NT2/D1 (cell line): ENCODE measurements around the gene IFT43.

Source experiments
- SUZ12 ChIP-seq: IDR thresholded peaks from 2 replicates; pipeline ENCODE4 v1.6.1; 2011; ENCODE audit not compliant: insufficient read length, insufficient read depth; ENCODE audit errors: extremely low read depth
- YY1 ChIP-seq: IDR thresholded peaks from 2 replicates; pipeline ENCODE4 v1.6.1; 2011; ENCODE audit not compliant: insufficient read length, insufficient read depth
- ZNF274 ChIP-seq: IDR thresholded peaks from 2 replicates; pipeline ENCODE4 v1.6.1; 2011; ENCODE audit warnings: mild to moderate bottlenecking, low read depth, low read length

DNA sequence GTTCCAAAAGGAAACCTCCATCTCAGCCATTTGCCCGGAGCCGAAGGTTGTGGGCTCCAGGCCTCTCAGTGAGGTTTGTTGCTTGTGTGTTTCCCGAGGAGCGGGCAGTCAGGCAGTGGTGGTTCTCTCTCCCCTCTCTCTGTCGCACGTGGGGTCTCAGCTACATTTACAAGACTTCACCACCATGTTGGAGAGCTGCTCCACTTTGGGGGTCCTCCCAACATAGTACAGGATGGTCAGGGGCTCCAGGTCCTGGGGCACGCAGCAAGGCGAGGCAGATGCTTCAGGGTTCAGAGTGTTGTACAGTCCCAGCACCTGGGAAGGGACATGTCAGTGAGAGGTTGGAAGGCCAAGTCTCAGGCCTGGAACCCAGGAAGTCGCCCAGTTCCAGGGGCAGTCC, 26.5 kb upstream of the IFT43 start:
- TF ChIP-seq ZNF274 (no peak), YY1 (no peak), SUZ12 (no peak)
